Mammary epithelial cell (primary cell): ENCODE results near the gene LARGE1.

ENCODE experiments used
- EZH2 ChIP-seq: IDR thresholded peaks from 2 replicates; pipeline ENCODE4 v1.6.1; 2012; ENCODE audit warnings: low read length, inconsistent platforms, borderline replicate concordance
- TF ChIP-seq, protein P1 (sequence below), 2 donors: IDR thresholded peaks in 1 of 2; conservative IDR thresholded peaks in 1 of 2; 2 replicates each; pipeline ENCODE4 v1.5.1; 2011 to 2012; ENCODE audit warnings: inconsistent platforms in 2 of 2, low read length in 2 of 2, mild to moderate bottlenecking in 2 of 2, control low read depth in 1 of 2, low read depth in 1 of 2; ENCODE audit not compliant: insufficient read depth in 1 of 2; ENCODE audit errors: extremely low read depth in 1 of 2

DNA sequence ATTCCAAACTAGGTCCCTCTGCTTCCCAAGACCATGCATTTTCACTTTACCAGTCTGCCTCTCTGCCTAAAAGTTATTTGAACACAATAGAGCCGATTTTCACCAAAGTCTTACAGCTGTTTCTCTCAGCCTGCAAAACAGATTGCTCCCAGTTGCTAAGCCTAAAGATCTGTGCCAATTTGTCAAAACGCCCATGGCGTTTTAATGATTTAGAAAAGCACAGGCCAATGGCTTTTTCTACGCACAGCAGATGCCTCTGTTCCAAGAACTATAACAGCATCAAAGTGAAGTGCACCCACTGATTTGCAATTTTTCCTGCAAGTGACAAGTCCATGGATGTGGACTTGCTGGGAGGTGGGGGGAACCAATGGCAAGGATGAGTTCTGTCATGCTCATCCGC, 688.2 kb downstream of the LARGE1 start:
- TF ChIP-seq, protein P1, sequence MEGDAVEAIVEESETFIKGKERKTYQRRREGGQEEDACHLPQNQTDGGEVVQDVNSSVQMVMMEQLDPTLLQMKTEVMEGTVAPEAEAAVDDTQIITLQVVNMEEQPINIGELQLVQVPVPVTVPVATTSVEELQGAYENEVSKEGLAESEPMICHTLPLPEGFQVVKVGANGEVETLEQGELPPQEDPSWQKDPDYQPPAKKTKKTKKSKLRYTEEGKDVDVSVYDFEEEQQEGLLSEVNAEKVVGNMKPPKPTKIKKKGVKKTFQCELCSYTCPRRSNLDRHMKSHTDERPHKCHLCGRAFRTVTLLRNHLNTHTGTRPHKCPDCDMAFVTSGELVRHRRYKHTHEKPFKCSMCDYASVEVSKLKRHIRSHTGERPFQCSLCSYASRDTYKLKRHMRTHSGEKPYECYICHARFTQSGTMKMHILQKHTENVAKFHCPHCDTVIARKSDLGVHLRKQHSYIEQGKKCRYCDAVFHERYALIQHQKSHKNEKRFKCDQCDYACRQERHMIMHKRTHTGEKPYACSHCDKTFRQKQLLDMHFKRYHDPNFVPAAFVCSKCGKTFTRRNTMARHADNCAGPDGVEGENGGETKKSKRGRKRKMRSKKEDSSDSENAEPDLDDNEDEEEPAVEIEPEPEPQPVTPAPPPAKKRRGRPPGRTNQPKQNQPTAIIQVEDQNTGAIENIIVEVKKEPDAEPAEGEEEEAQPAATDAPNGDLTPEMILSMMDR (conservative IDR thresholded peaks at IDR 0.05 in 1 of 2, IDR thresholded peaks at IDR 0.05 in 1 of 2; ENCODE audit: extremely low read depth in 1 of 2, insufficient read depth in 1 of 2, low read depth in 1 of 2, low read length in 2 of 2) = no peak
- no peak for TF ChIP-seq EZH2
